Measurements from ENCODE around the gene UBE2O. TPM values are rescaled to one million over a fixed set of nuclear protein-coding genes. Genes with fewer than 3 reads are reported as not detected.
"Not testable (repeated sequence)": the region's sequence is repeated elsewhere in the genome, so short reads cannot be mapped to it uniquely, and the experiment has no call there.

UBE2O gene
- total and polyA plus RNA-seq, 2 donors (not counting 3 experiments of a cell fraction or from before 2014, with no cell fraction given): 13.9 to 34.1 TPM

DNA sequence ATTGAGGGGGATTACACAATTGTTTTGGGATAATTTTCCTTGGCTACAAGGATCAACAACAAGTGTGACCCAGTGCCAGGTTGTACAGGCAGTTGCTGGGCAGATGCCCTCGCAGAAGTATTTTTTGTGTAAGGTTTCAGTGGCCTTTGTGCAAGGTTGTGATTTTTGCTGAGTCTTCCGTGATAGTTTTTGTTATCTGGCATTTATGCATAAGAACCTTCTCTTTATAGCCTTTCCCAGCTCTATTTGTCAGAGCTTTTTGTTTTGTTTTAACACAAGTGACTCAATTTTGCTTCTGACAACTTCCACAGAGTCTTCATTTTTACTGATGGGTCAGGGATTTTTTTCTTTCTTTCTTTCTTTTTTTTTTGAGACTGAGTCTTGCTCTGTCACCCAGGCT, 92.5 kb downstream of the UBE2O start:
- Histone ChIP-seq H3K36me3 (ENCODE audit: control insufficient read depth in 2 of 2, extremely low read depth in 1 of 2, insufficient read depth in 2 of 2, low read length in 2 of 2) (no peaks in the 10 kb centered on the region), H3K9me3 (replicated peaks; ENCODE audit: control insufficient read depth, insufficient read depth, low read length) (no peaks in the 10 kb centered on the region), H3K27ac (ENCODE audit: insufficient read depth, low read depth, low read length) (no peak overlapping the region), H3K27me3 (ENCODE audit: control insufficient read depth in 2 of 2, insufficient read depth in 2 of 2, low read length in 2 of 2) (no peaks in the 10 kb centered on the region), H3K4me1 (ENCODE audit: control insufficient read depth, extremely low read depth, insufficient read depth, low read length) (no peaks in the 10 kb centered on the region), H3K9ac (replicated peaks; ENCODE audit: extremely low read depth, insufficient read depth, low read length) (no peak overlapping the region), H3K79me2 (ENCODE audit: control insufficient read depth, insufficient read depth, low read length) (no peaks in the 10 kb centered on the region), H4K20me1 (replicated peaks; ENCODE audit: control insufficient read depth, extremely low read depth, insufficient read depth, low read length) (no peaks in the 10 kb centered on the region), H3K9me1 (replicated peaks; ENCODE audit: control insufficient read depth, extremely low read depth, insufficient read depth, low read length) (no peaks in the 10 kb centered on the region), H3K4me2 (ENCODE audit: insufficient read depth, low read length) (no peak overlapping the region), H3K4me3 (replicated peaks in 1 of 3; ENCODE audit: insufficient read depth in 1 of 3, low read depth in 1 of 3, low read length in 3 of 3) (no peak overlapping the region), H2AFZ (ENCODE audit: low read depth, low read length) (no peak overlapping the region)
- TF ChIP-seq JUN (IDR thresholded peaks at IDR 0.05; ENCODE audit: borderline replicate concordance, insufficient read depth, insufficient read length, low read depth): no peak
- no peak for TF ChIP-seq GATA2 (IDR thresholded peaks at IDR 0.05; ENCODE audit: insufficient read depth, insufficient read length, low read depth, low read length)
- no peak for TF ChIP-seq EZH2 (IDR thresholded peaks at IDR 0.05; ENCODE audit: borderline replicate concordance, low read depth, low read length, severe bottlenecking)
- no peak for TF ChIP-seq FOS (IDR thresholded peaks at IDR 0.05; ENCODE audit: borderline replicate concordance, insufficient read depth, low read length)
- no peak for TF ChIP-seq POLR2AphosphoS5 (IDR thresholded peaks at IDR 0.05; ENCODE audit: insufficient read depth, low read depth, low read length)
- DNase-seq (ENCODE audit: low read depth, low spot score): no peak
- dilution Hi-C loops (cut with MboI; ENCODE audit: extremely low pct_ligation_motif_present, low sequenced_read_pairs): no loop called here
- no peak for FAIRE-seq
- no TSS peak for BruUV-seq (replicated peaks)
- ChIA-PET CTCF (interaction anchor here (0.9 to 1.7 kb wide), 2 partner anchors 10 to 31 kb away, joined by 3 to 6 read pairs; no protein-coding TSS in a partner anchor), POLR2A (no interaction called here)
- intact Hi-C loops (cut with micrococcal nuclease): no loop called here

- H4K20me1 ChIP-seq (replicated peaks; ENCODE audit: control insufficient read depth, extremely low read depth, insufficient read depth, low read length); H3K9ac ChIP-seq (replicated peaks; ENCODE audit: extremely low read depth, insufficient read depth, low read length); H2AFZ ChIP-seq (ENCODE audit: low read depth, low read length); intact Hi-C loops (cut with micrococcal nuclease); H3K27ac ChIP-seq (ENCODE audit: insufficient read depth, low read depth, low read length); H3K9me3 ChIP-seq (replicated peaks; ENCODE audit: control insufficient read depth, insufficient read depth, low read length); H3K36me3 ChIP-seq (ENCODE audit: control insufficient read depth in 2 of 2, extremely low read depth in 1 of 2, insufficient read depth in 2 of 2, low read length in 2 of 2); POLR2A ChIA-PET; H3K4me2 ChIP-seq (ENCODE audit: insufficient read depth, low read length); H3K27me3 ChIP-seq (ENCODE audit: control insufficient read depth in 2 of 2, insufficient read depth in 2 of 2, low read length in 2 of 2); dilution Hi-C loops (cut with MboI; ENCODE audit: extremely low pct_ligation_motif_present, low sequenced_read_pairs); BruUV-seq (replicated peaks); DNase-seq (ENCODE audit: low read depth, low spot score); H3K4me1 ChIP-seq (ENCODE audit: control insufficient read depth, extremely low read depth, insufficient read depth, low read length); H3K9me1 ChIP-seq (replicated peaks; ENCODE audit: control insufficient read depth, extremely low read depth, insufficient read depth, low read length); FAIRE-seq; H3K79me2 ChIP-seq (ENCODE audit: control insufficient read depth, insufficient read depth, low read length); H3K4me3 ChIP-seq (replicated peaks in 1 of 3; ENCODE audit: insufficient read depth in 1 of 3, low read depth in 1 of 3, low read length in 3 of 3): not testable (repeated sequence)
- CTCF ChIA-PET: interaction anchor here (0.9 to 1.7 kb wide), 2 partner anchors 11 to 31 kb away, joined by 3 to 6 read pairs; no protein-coding TSS in a partner anchor
Measured at GRCh38 chr17:76359776-76360175, 93.2 kb downstream of the UBE2O start.
